BLaER1 treated with 17β-estradiol and CSF1 and Interleukin-3, amounts not matched to agents 10 nM and 100 nM (cell line): Measurements from ENCODE around the gene OSBP2.
A peak's percentile ranks its signal among the peaks of the same experiment; 100 is the strongest.

Source experiments
- H3K27ac ChIP-seq, 11 experiments: shearing (Covaris generic); formaldehyde crosslinking; 2 replicates each; pipeline ENCODE4 v1.8.1; 2022
- H3K27me3 ChIP-seq, 11 experiments: shearing (Covaris generic); formaldehyde crosslinking; 2 replicates each; pipeline ENCODE4 v1.8.1; 2022
- H3K36me3 ChIP-seq, 11 experiments: shearing (Covaris generic); formaldehyde crosslinking; 2 replicates each; pipeline ENCODE4 v1.8.1; 2022
- H3K4me1 ChIP-seq, 10 experiments: shearing (Covaris generic); formaldehyde crosslinking; 2 replicates each; pipeline ENCODE4 v1.8.1; 2022
- H3K4me2 ChIP-seq, 11 experiments: shearing (Covaris generic); formaldehyde crosslinking; 2 replicates each; pipeline ENCODE4 v1.8.1; 2022
- H3K4me3 ChIP-seq, 10 experiments: shearing (Covaris generic); formaldehyde crosslinking; 2 replicates each; pipeline ENCODE4 v1.8.1; 2022
- H3K9ac ChIP-seq, 11 experiments: shearing (Covaris generic); formaldehyde crosslinking; 2 replicates each; pipeline ENCODE4 v1.8.1; 2022
- H3K9me3 ChIP-seq, 11 experiments: shearing (Covaris generic); formaldehyde crosslinking; replicated peaks in 1 of 11; 2 replicates each; pipeline ENCODE4 v1.8.1; 2022
- H4K20me1 ChIP-seq, 11 experiments: shearing (Covaris generic); formaldehyde crosslinking; 2 replicates each; pipeline ENCODE4 v1.8.1; 2022
- Cebpa-rat ChIP-seq, 11 experiments: shearing (Covaris generic); IDR thresholded peaks; 2 replicates each; pipeline ENCODE4 v1.8.1; 2022

The OSBP2 gene

DNA sequence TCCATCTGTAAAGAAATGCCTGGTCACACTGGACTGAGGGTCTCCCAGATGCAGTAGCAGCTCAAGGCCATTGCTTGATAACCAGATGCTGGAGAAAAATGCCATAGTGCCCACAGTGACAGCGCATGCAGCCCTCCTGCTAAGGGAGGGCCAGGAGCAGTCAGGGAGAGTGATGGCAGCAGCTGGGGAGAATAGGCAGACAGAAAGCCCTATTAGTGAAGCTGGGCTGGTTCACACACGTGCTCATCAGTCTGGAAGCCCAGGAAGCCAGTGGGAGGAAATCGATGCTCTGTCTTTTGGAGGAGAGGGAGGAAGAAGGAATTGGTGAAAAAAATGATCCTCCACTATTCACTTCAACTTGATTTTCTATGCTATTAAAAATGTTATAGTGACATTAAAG lies 82.9 kb downstream of the OSBP2 start:
- Histone ChIP-seq H3K9me3 (0 out of 22 replicates have a peak, but pooled peaks cover 0 to 4% (median 0%) of the 10 kb centered on the region in 11 experiments), H3K27me3 (no peaks in the 10 kb centered on the region), H3K4me3 (no peak overlapping the region), H3K4me2 (peak overlapping the region in 2 of 11 experiments; percentile 17 to 19; a peak in 2 of 22 replicates), H3K4me1 (peaks cover 7 to 20% (median 10%) of the 10 kb centered on the region in 10 experiments; a peak in 14 of 20 replicates), H3K27ac (no peak overlapping the region), H4K20me1 (no peaks in the 10 kb centered on the region), H3K36me3 (no peaks in the 10 kb centered on the region), H3K9ac (no peak overlapping the region)
- no peak for TF ChIP-seq Cebpa-rat (IDR thresholded peaks at IDR 0.05)

DNA sequence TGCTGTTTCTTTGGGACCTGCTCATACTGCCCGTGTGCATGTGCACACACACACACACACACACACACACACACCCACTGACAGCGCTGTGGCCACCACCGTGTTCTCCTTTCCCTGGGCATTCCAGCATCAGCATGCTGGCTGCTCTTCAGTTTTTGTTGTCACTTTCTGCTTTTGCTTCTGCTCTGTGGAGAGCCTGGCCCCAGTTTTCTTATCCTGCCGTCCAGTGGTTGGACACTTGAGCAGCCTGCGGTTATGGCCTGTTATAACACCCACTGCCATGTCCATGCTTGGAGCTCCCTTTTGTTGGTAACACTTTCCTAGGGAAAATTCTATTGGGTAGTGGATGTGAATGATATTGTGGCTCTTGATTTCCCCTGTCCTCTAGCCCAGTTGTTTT lies 83.6 kb downstream of the OSBP2 start:
- TF ChIP-seq Cebpa-rat (IDR thresholded peaks at IDR 0.05): no peak
- H3K9me3 ChIP-seq: 0 out of 22 replicates have a peak, but pooled peaks cover 0 to 4% (median 0%) of the 10 kb centered on the region in 11 experiments
- no peaks in the 10 kb centered on the region for H3K36me3 ChIP-seq
- H3K27me3 ChIP-seq: no peaks in the 10 kb centered on the region
- H3K4me3 ChIP-seq: no peak overlapping the region
- no peak overlapping the region for H3K4me2 ChIP-seq
- H3K9ac ChIP-seq: no peak overlapping the region
- H4K20me1 ChIP-seq: no peaks in the 10 kb centered on the region
- no peak overlapping the region for H3K27ac ChIP-seq
- H3K4me1 ChIP-seq: peaks cover 7 to 20% (median 10%) of the 10 kb centered on the region in 10 experiments; a peak in 14 of 20 replicates

DNA sequence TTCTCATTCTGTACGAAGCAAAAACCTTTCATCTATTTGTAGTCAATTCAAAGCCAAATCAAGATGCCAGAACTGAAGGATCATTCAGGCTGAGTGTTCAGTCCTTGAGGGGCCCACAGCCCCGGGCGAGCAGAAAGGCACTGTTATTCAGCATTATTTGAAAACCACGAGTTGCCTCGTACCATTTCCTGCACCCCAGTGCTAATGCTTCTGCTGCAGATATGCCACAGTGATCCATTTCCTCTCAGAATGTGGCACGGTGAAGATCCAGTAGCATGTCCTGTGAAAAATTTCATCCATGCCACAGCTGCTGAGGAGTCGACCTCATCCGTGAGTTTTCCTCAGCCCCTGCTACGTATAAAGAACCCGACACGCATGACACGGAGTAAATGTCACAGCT lies 85.4 kb downstream of the OSBP2 start:
- peak overlapping the region in 5 of 11 experiments; percentile 10 to 45 (median 16); a peak in 5 of 22 replicates for H3K27ac ChIP-seq
- H3K4me1 ChIP-seq: peaks cover 7 to 20% (median 10%) of the 10 kb centered on the region in 10 experiments; a peak in 14 of 20 replicates
- H3K27me3 ChIP-seq: no peaks in the 10 kb centered on the region
- H3K4me3 ChIP-seq: no peak overlapping the region
- no peak for TF ChIP-seq Cebpa-rat (IDR thresholded peaks at IDR 0.05)
- no peaks in the 10 kb centered on the region for H4K20me1 ChIP-seq
- H3K9ac ChIP-seq: peak overlapping the region in 3 of 11 experiments; percentile 6 to 17 (median 15); a peak in 3 of 22 replicates
- peak overlapping the region in 9 of 11 experiments; percentile 1 to 60 (median 54); a peak in 12 of 22 replicates for H3K4me2 ChIP-seq
- no peaks in the 10 kb centered on the region for H3K36me3 ChIP-seq
- H3K9me3 ChIP-seq: 0 out of 22 replicates have a peak, but pooled peaks cover 0 to 4% (median 0%) of the 10 kb centered on the region in 11 experiments

DNA sequence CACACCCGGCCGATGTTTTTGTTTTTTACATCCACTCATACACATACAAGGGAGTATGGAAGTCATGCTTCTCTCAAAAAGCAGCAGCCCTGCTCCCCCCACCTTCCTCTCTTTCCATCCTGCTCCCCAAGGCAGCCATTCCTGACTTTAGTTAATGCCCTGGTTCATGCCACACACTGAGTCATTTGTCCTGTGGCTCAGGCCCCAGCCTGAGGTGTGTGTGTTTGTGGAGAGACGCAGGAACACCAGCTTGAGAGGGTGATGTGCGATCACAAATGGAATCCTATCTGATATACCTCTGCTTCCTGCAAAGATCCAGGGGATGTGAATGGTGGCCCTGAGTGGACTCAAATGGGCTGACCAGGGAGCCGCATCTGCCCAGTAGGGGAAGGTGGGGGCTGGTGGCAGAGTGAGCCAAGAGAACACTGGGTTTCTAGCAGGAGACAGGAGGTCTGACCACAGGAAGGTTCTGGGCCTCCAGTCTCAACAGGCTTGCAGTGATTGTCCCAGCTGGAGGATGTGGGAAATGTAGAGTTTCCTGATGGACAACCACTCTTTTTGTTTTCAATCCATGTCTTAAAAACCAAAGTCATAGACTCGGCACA lies 86.7 kb downstream of the OSBP2 start:
- Histone ChIP-seq H3K9me3 (0 out of 22 replicates have a peak, but pooled peaks cover 0 to 4% (median 0%) of the 10 kb centered on the region in 11 experiments), H3K4me2 (no peak overlapping the region; a peak in 2 of 22 replicates), H4K20me1 (no peaks in the 10 kb centered on the region), H3K4me1 (peaks cover 7 to 20% (median 10%) of the 10 kb centered on the region in 10 experiments; a peak in 14 of 20 replicates), H3K27ac (no peak overlapping the region), H3K27me3 (no peaks in the 10 kb centered on the region), H3K36me3 (no peaks in the 10 kb centered on the region), H3K9ac (no peak overlapping the region), H3K4me3 (no peak overlapping the region)
- TF ChIP-seq Cebpa-rat (IDR thresholded peaks at IDR 0.05): no peak

DNA sequence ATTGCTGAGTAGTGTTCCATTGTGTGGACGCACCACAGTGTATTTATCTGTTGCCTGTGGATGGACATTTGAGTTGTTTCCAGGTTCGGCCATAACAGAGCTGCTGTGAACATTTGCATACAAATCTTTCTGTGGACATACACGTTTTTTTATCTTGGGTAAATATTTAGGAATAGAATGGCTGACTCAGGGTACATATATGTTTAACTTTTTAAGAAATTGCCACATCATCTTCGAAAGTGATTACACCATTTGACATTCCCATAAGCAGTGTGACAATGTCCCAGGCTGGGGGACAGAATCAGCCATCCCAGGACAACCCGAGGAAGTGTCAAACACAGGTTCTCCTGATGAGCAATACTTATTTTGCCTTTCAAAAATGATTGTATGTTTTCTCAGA lies 87.9 kb downstream of the OSBP2 start:
- no peaks in the 10 kb centered on the region for H3K27me3 ChIP-seq
- TF ChIP-seq Cebpa-rat (IDR thresholded peaks at IDR 0.05): no peak
- H4K20me1 ChIP-seq: no peaks in the 10 kb centered on the region
- no peak overlapping the region for H3K9ac ChIP-seq
- H3K36me3 ChIP-seq: no peaks in the 10 kb centered on the region
- no peak overlapping the region for H3K4me2 ChIP-seq
- 0 out of 22 replicates have a peak, but pooled peaks cover 0 to under 1% (median 0%) of the 10 kb centered on the region in 11 experiments for H3K9me3 ChIP-seq
- H3K4me3 ChIP-seq: no peak overlapping the region
- H3K27ac ChIP-seq: no peak overlapping the region
- peaks cover 7 to 13% (median 10%) of the 10 kb centered on the region in 10 experiments; a peak in 14 of 20 replicates for H3K4me1 ChIP-seq

DNA sequence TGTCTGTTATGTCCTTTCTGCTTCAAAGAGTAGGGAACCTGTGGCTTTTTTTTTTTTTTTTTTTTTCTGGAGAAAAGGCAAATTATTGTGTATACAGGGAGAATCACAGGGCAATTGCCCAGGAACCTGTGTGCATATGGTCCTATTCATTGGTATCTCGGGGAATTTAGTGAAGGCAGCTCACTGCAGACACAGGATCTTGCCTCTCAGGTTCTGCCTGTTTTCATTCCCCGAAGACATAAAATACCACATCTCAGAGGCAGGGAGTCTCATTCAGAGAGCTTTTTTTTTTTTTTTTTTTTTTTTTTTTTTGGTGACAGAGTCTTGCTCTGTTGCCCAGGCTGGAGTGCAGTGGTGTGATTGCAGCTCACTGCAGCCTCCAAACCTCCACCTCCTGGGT lies 88.3 kb downstream of the OSBP2 start:
- H3K9ac ChIP-seq: no peak overlapping the region
- H3K9me3 ChIP-seq: no peaks in the 10 kb centered on the region
- H3K4me3 ChIP-seq: no peak overlapping the region
- no peaks in the 10 kb centered on the region for H4K20me1 ChIP-seq
- peaks cover 7 to 13% (median 10%) of the 10 kb centered on the region in 10 experiments; a peak in 14 of 20 replicates for H3K4me1 ChIP-seq
- H3K4me2 ChIP-seq: no peak overlapping the region
- no peak overlapping the region for H3K27ac ChIP-seq
- H3K36me3 ChIP-seq: no peaks in the 10 kb centered on the region
- TF ChIP-seq Cebpa-rat (IDR thresholded peaks at IDR 0.05): no peak
- no peaks in the 10 kb centered on the region for H3K27me3 ChIP-seq

DNA sequence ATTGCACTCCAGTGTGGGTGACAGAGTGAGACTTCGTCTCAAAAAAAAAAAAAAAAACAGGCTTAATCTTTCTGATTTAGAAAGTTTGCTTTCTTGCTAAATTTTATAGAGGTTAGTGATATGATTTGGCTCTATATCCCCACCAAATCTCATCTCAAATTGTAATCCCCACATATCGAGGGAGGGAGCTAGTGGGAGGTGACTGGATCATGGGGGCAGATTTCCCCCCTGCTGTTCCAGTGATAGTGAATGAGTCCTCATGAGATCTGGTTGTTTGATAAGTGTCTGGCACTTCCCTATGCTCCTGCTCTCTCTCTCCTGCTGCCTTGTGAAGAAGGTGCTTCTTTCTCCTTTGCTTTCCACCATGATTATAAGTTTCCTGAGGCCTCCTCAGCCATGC lies 90.9 kb downstream of the OSBP2 start:
- H3K9ac ChIP-seq: no peak overlapping the region
- no peak overlapping the region for H3K27ac ChIP-seq
- no peak for TF ChIP-seq Cebpa-rat (IDR thresholded peaks at IDR 0.05)
- H3K9me3 ChIP-seq: no peaks in the 10 kb centered on the region
- H3K36me3 ChIP-seq: no peaks in the 10 kb centered on the region
- H4K20me1 ChIP-seq: no peaks in the 10 kb centered on the region
- no peaks in the 10 kb centered on the region for H3K27me3 ChIP-seq
- no peak overlapping the region for H3K4me3 ChIP-seq
- peaks cover 0 to under 1% (median 0%) of the 10 kb centered on the region in 10 experiments; a peak in 5 of 20 replicates for H3K4me1 ChIP-seq
- H3K4me2 ChIP-seq: no peak overlapping the region

DNA sequence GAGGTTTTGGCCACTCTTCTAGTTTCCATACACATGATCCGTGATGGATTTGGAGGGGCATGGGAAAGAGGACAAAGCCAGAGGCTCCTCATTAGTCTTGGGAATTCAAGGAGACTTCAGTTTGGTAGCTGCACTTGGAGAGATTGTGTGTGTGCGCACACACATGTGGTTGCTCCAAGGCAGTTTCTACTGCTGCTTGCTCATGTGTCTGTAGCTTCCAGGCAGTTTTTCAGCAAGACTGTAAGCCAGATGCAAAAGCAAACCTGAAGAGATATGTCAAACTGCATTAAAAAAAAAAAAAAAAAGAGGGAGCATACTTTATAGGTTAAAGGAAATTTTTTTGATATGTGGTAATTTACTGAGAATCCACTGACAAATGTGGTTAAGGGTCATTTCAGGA lies 95.7 kb downstream of the OSBP2 start:
- no peaks in the 10 kb centered on the region for H3K27me3 ChIP-seq

DNA sequence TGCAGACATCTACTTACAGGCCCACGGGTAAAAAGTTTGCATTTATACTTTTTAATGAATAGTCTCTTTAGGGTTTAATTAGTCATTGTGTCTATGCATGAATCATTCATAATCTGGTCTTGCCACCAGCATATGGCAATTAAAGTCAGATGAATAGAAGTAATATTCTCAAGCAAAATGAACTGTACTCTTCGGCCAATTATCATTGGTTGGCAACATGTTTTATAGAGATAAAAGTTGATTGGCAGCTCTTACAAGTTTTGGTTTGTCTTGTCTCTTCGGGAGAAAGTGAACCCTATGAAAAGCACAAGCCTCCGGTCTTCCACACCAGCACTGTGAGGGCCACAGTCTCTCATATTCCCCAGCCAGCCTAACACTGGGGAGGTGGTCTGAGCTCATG lies 97.8 kb downstream of the OSBP2 start:
- Histone ChIP-seq H3K27ac (no peak overlapping the region), H3K4me2 (no peak overlapping the region), H3K27me3 (no peaks in the 10 kb centered on the region), H3K4me1 (no peaks in the 10 kb centered on the region), H3K4me3 (no peak overlapping the region), H4K20me1 (no peaks in the 10 kb centered on the region), H3K36me3 (no peaks in the 10 kb centered on the region), H3K9me3 (peaks cover 0 to 9% (median 6%) of the 10 kb centered on the region in 11 experiments; a peak in 6 of 22 replicates), H3K9ac (no peak overlapping the region)
- no peak for TF ChIP-seq Cebpa-rat (IDR thresholded peaks at IDR 0.05)

More for the DNA sequence above, 95.7 kb downstream of the OSBP2 start:
- H3K36me3 ChIP-seq: no peaks in the 10 kb centered on the region
- peaks cover 0 to 9% (median 6%) of the 10 kb centered on the region in 11 experiments; a peak in 6 of 22 replicates for H3K9me3 ChIP-seq
- no peak overlapping the region for H3K4me2 ChIP-seq
- no peak overlapping the region for H3K27ac ChIP-seq
- no peaks in the 10 kb centered on the region for H3K4me1 ChIP-seq
- H4K20me1 ChIP-seq: no peaks in the 10 kb centered on the region
- TF ChIP-seq Cebpa-rat (IDR thresholded peaks at IDR 0.05): no peak
- no peak overlapping the region for H3K4me3 ChIP-seq
- no peak overlapping the region for H3K9ac ChIP-seq
